PC-3 (cell line): Measurements from ENCODE around the gene CHMP1B.

Experiments
- CTCF ChIP-seq: fragments of 300-600 bp; sonication (generic); conservative IDR thresholded peaks from 2 replicates; pipeline ENCODE4 v1.5.1; 2017; ENCODE audit warnings: antibody characterized with exemption, low read depth, mild to moderate bottlenecking, low read length
- EZH2 ChIP-seq: fragments of 300-600 bp; sonication (generic); IDR thresholded peaks from one replicate; pipeline ENCODE4 v1.6.1; 2017; ENCODE audit warnings: antibody characterized with exemption, mild to moderate bottlenecking, low read length; ENCODE audit not compliant: unreplicated experiment
- EZH2phosphoT487 ChIP-seq: fragments of 300-600 bp; sonication (generic); IDR thresholded peaks from 2 replicates; pipeline ENCODE4 v1.6.1; 2018; ENCODE audit warnings: mild to moderate bottlenecking, antibody characterized with exemption, low read length, borderline replicate concordance

- TF ChIP-seq EZH2phosphoT487: no peak
- TF ChIP-seq CTCF: no peak
- no peak for TF ChIP-seq EZH2
Measured at GRCh38 chr18:11849841-11850634, 1.2 kb upstream of the CHMP1B start.
